ENCODE results near the gene LMBR1. TPM values are rescaled to one million over a fixed set of nuclear protein-coding genes. Genes with fewer than 3 reads are reported as not detected.

Gene LMBR1, protein sequence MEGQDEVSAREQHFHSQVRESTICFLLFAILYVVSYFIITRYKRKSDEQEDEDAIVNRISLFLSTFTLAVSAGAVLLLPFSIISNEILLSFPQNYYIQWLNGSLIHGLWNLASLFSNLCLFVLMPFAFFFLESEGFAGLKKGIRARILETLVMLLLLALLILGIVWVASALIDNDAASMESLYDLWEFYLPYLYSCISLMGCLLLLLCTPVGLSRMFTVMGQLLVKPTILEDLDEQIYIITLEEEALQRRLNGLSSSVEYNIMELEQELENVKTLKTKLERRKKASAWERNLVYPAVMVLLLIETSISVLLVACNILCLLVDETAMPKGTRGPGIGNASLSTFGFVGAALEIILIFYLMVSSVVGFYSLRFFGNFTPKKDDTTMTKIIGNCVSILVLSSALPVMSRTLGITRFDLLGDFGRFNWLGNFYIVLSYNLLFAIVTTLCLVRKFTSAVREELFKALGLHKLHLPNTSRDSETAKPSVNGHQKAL
- total RNA-seq = 10 to 100 TPM; 52.2 to 79.9 (median 62.5) TPM

DNA sequence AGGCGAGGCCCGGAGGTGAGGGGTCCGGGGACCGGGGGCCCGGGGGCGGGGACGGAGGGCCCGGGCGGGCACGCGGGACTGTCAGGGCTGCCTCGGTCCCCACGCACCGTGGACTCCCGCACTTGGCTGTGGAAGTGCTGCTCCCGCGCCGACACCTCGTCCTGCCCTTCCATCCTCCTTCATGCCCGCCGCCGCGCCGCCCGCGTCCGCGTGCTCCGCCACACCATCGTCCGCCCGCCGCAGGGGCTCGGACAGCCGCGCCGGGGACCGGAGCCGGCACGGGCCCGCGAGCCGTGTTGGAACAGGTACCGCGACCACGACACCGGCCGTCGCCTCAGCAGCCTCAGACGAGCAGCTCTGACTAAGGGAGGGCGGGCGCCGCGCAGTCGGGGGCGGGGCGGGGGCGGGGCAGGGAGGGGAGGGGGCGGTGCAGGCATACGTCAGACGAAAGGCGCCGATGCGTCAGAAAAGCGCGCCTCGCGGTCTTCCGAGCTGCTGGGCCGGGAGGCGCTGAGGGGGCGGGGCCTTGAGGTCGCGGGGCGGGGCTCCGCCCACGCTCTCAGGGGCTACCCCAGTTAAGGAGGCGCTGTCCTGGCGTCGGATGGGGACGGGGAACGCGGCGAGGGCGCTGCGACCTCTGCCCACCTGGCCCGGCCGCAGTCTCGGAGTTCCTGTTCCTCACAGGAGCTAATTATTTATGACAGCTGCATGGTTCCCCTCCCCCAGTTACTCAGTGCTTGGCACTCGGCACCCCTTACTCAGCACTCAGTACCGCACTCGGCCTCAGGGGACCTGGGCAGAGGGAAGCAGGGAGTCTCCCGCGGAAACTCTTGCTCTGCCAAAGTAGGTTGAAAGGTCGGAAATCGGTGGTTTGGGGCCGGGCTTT lies at the start of gene LMBR1:
Gene LMBR1 (minus strand): TSS at position 363 of the 886 bp plus-strand sequence. CDS start 190 bp downstream, at position 173.
- TF ChIP-seq, protein P1, sequence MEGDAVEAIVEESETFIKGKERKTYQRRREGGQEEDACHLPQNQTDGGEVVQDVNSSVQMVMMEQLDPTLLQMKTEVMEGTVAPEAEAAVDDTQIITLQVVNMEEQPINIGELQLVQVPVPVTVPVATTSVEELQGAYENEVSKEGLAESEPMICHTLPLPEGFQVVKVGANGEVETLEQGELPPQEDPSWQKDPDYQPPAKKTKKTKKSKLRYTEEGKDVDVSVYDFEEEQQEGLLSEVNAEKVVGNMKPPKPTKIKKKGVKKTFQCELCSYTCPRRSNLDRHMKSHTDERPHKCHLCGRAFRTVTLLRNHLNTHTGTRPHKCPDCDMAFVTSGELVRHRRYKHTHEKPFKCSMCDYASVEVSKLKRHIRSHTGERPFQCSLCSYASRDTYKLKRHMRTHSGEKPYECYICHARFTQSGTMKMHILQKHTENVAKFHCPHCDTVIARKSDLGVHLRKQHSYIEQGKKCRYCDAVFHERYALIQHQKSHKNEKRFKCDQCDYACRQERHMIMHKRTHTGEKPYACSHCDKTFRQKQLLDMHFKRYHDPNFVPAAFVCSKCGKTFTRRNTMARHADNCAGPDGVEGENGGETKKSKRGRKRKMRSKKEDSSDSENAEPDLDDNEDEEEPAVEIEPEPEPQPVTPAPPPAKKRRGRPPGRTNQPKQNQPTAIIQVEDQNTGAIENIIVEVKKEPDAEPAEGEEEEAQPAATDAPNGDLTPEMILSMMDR (IDR thresholded peaks at IDR 0.05; ENCODE audit: low read depth) = no peak

- TF ChIP-seq, protein P1 (IDR thresholded peaks at IDR 0.05; ENCODE audit: low read depth) = no peak
These were observed 49.7 kb upstream of the LMBR1 start for GRCh38 chr7:156942708-156943090.

- TF ChIP-seq, protein P1 (IDR thresholded peaks at IDR 0.05; ENCODE audit: low read depth) = no peak
These were observed 48.6 kb upstream of the LMBR1 start for GRCh38 chr7:156941393-156942182.

- TF ChIP-seq, protein P1 (IDR thresholded peaks at IDR 0.05; ENCODE audit: low read depth) = no peak
These were observed 47.6 kb upstream of the LMBR1 start for GRCh38 chr7:156940421-156941122.

GRCh38 chr7:156935250-156935649 lies 42.3 kb upstream of the LMBR1 start:
- TF ChIP-seq, protein P1 (IDR thresholded peaks at IDR 0.05; ENCODE audit: low read depth) = no peak

- TF ChIP-seq, protein P1 (IDR thresholded peaks at IDR 0.05; ENCODE audit: low read depth) = no peak
These were observed 39.0 kb upstream of the LMBR1 start for GRCh38 chr7:156932006-156932405.
